Endothelial cell of umbilical vein (primary cell): ENCODE results near the gene TMEM176A. TPM values are rescaled to one million over a fixed set of nuclear protein-coding genes. Genes with fewer than 3 reads are reported as not detected.

Experiments
- BruUV-seq: library from RNA; stranded (reverse); fragments of 400-500 nt; replicated peaks from 2 replicates; lab custom pipeline; 2021; lab: Mats Ljungman, UMichigan
- CTCF ChIA-PET: fragments of 300-600, 350-600 bp; sonication (Branson Sonifier 250); formaldehyde crosslinking; loops from one replicate; lab custom pipeline; 2021; ENCODE audit warnings: antibody characterized with exemption, inconsistent platforms; lab: Charles Lee
- POLR2A ChIA-PET: fragments of 300-600, 350-600 bp; sonication (Branson Sonifier 250); formaldehyde crosslinking; loops from one replicate; lab custom pipeline; 2021; ENCODE audit warnings: antibody characterized with exemption, inconsistent platforms; lab: Charles Lee
- DNase-seq: peaks from one replicate; pipeline ENCODE4 v3.0.0-alpha.2; 2011; ENCODE audit warnings: low read depth, low spot score
- FAIRE-seq: peaks from 2 replicates; lab custom pipeline; 2011; peaks lifted over from hg19 to GRCh38; lab: Jason Lieb, UNC
- H2AFZ ChIP-seq: 2 replicates; pipeline ENCODE4 v1.6.0; 2012; ENCODE audit warnings: low read depth, low read length, control low read depth, inconsistent platforms
- H3K27ac ChIP-seq: 2 replicates; pipeline ENCODE4 v1.5.1; 2011; ENCODE audit warnings: low read depth, mild to moderate bottlenecking, control low read depth, low read length, moderate library complexity; ENCODE audit not compliant: insufficient read depth
- H3K27me3 ChIP-seq, 2 experiments: 2 replicates each; pipeline versions ENCODE4 v1.6.0 to v1.6.1; 2011; ENCODE audit warnings: low read length in 2 of 2, mixed read lengths in 1 of 2; ENCODE audit not compliant: control insufficient read depth in 2 of 2, insufficient read depth in 2 of 2
- H3K36me3 ChIP-seq, 2 experiments: 2 replicates in 1 of 2; 3 replicates in 1 of 2; pipeline ENCODE4 v1.5.1; 2011; ENCODE audit warnings: low read length in 2 of 2, mild to moderate bottlenecking in 1 of 2, moderate library complexity in 1 of 2; ENCODE audit not compliant: control insufficient read depth in 2 of 2, insufficient read depth in 2 of 2; ENCODE audit errors: extremely low read depth in 1 of 2
- H3K4me1 ChIP-seq: 3 replicates; pipeline ENCODE4 v1.5.1; 2011; ENCODE audit warnings: mild to moderate bottlenecking, low read length; ENCODE audit not compliant: control insufficient read depth, insufficient read depth; ENCODE audit errors: extremely low read depth
- H3K4me2 ChIP-seq: 2 replicates; pipeline ENCODE4 v1.6.1; 2011; ENCODE audit warnings: low read length, control low read depth, mixed read lengths; ENCODE audit not compliant: insufficient read depth
- H3K4me3 ChIP-seq, 3 experiments: fragments of 200-600 bp in 1 of 3; sonication (generic), shearing (Covaris generic) in 1 of 3; replicated peaks in 1 of 3; 2 replicates each; pipeline ENCODE4 v1.5.1; 2011 to 2016; ENCODE audit warnings: control low read depth in 3 of 3, low read length in 3 of 3, mild to moderate bottlenecking in 2 of 3, inconsistent platforms in 1 of 3, low read depth in 1 of 3, moderate library complexity in 1 of 3; ENCODE audit not compliant: insufficient read depth in 1 of 3
- H3K79me2 ChIP-seq: 2 replicates; pipeline ENCODE4 v1.6.0; 2012; ENCODE audit warnings: low read length, inconsistent platforms; ENCODE audit not compliant: control insufficient read depth, insufficient read depth
- H3K9ac ChIP-seq: replicated peaks from 2 replicates; pipeline ENCODE3; 2011; ENCODE audit warnings: low read length, control low read depth; ENCODE audit not compliant: insufficient read depth; ENCODE audit errors: extremely low read depth
- H3K9me1 ChIP-seq: replicated peaks from 3 replicates; pipeline ENCODE4 v1.6.0; 2011; ENCODE audit warnings: mild to moderate bottlenecking, low read length; ENCODE audit not compliant: control insufficient read depth, insufficient read depth; ENCODE audit errors: extremely low read depth
- H3K9me3 ChIP-seq: replicated peaks from 2 replicates; pipeline ENCODE4 v1.5.1; 2012; ENCODE audit warnings: low read length, inconsistent platforms; ENCODE audit not compliant: control insufficient read depth, insufficient read depth
- H4K20me1 ChIP-seq: replicated peaks from 2 replicates; pipeline ENCODE3; 2011; ENCODE audit warnings: mild to moderate bottlenecking, low read length; ENCODE audit not compliant: control insufficient read depth, insufficient read depth; ENCODE audit errors: extremely low read depth
- EZH2 ChIP-seq: IDR thresholded peaks from 2 replicates; pipeline ENCODE4 v1.6.1; 2012; ENCODE audit warnings: borderline replicate concordance, low read depth, mild to moderate bottlenecking, moderate library complexity, low read length, inconsistent platforms; ENCODE audit not compliant: severe bottlenecking
- FOS ChIP-seq: IDR thresholded peaks from 2 replicates; pipeline ENCODE4 v1.6.1; 2011; ENCODE audit warnings: mild to moderate bottlenecking, low read length, moderate library complexity, borderline replicate concordance; ENCODE audit not compliant: insufficient read depth
- GATA2 ChIP-seq: IDR thresholded peaks from 2 replicates; pipeline ENCODE4 v1.7.0; 2011; ENCODE audit warnings: low read depth, mild to moderate bottlenecking, moderate library complexity, mixed read lengths, low read length; ENCODE audit not compliant: insufficient read length, insufficient read depth
- JUN ChIP-seq: IDR thresholded peaks from 2 replicates; pipeline ENCODE4 v1.6.1; 2011; ENCODE audit warnings: borderline replicate concordance, low read depth; ENCODE audit not compliant: insufficient read length, insufficient read depth
- MYC ChIP-seq: IDR thresholded peaks from one replicate; pipeline ENCODE4 v1.6.1; 2011; ENCODE audit warnings: mild to moderate bottlenecking, low read depth, low read length
- POLR2A ChIP-seq: IDR thresholded peaks from 2 replicates; pipeline ENCODE4 v1.6.1; 2012; ENCODE audit warnings: low read depth, mild to moderate bottlenecking, control low read depth, low read length
- POLR2AphosphoS5 ChIP-seq: IDR thresholded peaks from 2 replicates; pipeline ENCODE4 v1.6.1; 2012; ENCODE audit warnings: low read depth, mild to moderate bottlenecking, control low read depth, low read length, moderate library complexity; ENCODE audit not compliant: insufficient read depth
- dilution Hi-C: fragments of 300-500 bp; cut with MboI; formaldehyde crosslinking; loops from one replicate; pipeline ENCODE4 v1.15.0; 2019; ENCODE audit warnings: low sequenced_read_pairs; ENCODE audit not compliant: extremely low pct_ligation_motif_present
- intact Hi-C: fragments of 100-400 bp; cut with micrococcal nuclease; formaldehyde crosslinking; loops from one replicate; pipeline ENCODE4 v1.10.0; 2022
- polyA plus RNA-seq, 4 experiments: library from polyadenylated mRNA; depleted of rRNA in 3 of 4; stranded (reverse) in 3 of 4; unstranded in 1 of 4; fragments of >200 nt; gene quantifications; 2 replicates each; pipeline versions ENCODE4 v1.2.1 to v1.2.3, GENCODE V29; 2011 to 2012; ENCODE audit warnings: missing spikeins in 1 of 4
- total RNA-seq: library from RNA; stranded (reverse); gene quantifications from 2 replicates; pipeline ENCODE4 v1.2.3, GENCODE V29; 2021
- TF ChIP-seq, protein P1 (sequence below): IDR thresholded peaks from 2 replicates; pipeline ENCODE4 v1.6.1; 2011; ENCODE audit not compliant: insufficient read depth, insufficient read length
- TF ChIP-seq, protein P2 (sequence below), 2 donors: IDR thresholded peaks; 1 replicate in 1 of 2; 2 replicates in 1 of 2; pipeline ENCODE4 v1.5.1; 2011; ENCODE audit warnings: low read length in 2 of 2, mild to moderate bottlenecking in 2 of 2, moderate library complexity in 2 of 2, control low read depth in 1 of 2, inconsistent platforms in 1 of 2, low read depth in 1 of 2; ENCODE audit not compliant: insufficient read depth in 1 of 2; ENCODE audit errors: extremely low read depth in 1 of 2

Gene TMEM176A
- total and polyA plus RNA-seq, 2 donors (not counting 3 experiments of a cell fraction or from before 2014, with no cell fraction given): not detected

DNA sequence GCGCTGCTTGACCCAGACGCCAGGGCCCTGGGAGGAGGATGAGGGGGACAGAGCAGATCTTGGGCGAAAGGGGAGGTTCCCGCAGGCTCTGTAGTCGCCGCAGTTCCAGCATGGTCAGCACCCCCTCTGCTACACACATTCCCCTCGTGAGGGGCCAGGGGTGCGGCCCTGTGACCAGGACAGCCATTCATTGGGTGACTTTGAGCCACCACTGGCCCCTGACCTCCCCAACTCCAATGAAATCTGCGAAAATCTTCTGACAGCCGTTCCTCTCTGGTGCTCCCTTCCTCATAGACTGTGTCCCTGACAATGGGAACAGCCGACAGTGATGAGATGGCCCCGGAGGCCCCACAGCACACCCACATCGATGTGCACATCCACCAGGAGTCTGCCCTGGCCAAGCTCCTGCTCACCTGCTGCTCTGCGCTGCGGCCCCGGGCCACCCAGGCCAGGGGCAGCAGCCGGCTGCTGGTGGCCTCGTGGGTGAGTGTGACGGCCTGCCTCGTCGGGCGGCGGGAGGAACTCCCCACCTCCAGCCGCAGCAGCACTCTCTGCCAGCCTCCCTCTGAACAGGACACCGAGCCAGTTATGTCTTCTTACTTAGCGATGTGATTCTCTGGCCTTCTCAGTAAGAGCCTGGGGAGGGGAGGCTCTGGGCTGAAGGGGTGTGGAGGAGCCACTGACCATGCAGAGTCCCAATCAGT is 825 bp downstream of the TMEM176A start:
- H3K4me2 ChIP-seq: no peak overlapping the region
- no peak overlapping the region for H3K4me3 ChIP-seq
- no peaks in the 10 kb centered on the region for H4K20me1 ChIP-seq
- H3K79me2 ChIP-seq: no peaks in the 10 kb centered on the region
- H3K27me3 ChIP-seq: peaks cover 44 to 53% of the 10 kb centered on the region in 2 experiments
- no peaks in the 10 kb centered on the region for H3K9me1 ChIP-seq
- H3K9me3 ChIP-seq: no peaks in the 10 kb centered on the region
- intact Hi-C loops: no loop called here
- no peak overlapping the region for H3K9ac ChIP-seq
- FAIRE-seq (no peak), DNase-seq (no peak)
- ChIA-PET CTCF (no interaction called here), POLR2A (no interaction called here)
- no peaks in the 10 kb centered on the region for H3K4me1 ChIP-seq
- H3K27ac ChIP-seq: no peak overlapping the region
- dilution Hi-C loops: no loop called here
- TF ChIP-seq, protein P1, sequence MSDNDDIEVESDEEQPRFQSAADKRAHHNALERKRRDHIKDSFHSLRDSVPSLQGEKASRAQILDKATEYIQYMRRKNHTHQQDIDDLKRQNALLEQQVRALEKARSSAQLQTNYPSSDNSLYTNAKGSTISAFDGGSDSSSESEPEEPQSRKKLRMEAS: no peak
- TF ChIP-seq EZH2 (no peak), POLR2A (no peak), MYC (no peak), POLR2AphosphoS5 (no peak), GATA2 (no peak), FOS (no peak), JUN (no peak)
- TF ChIP-seq, protein P2, sequence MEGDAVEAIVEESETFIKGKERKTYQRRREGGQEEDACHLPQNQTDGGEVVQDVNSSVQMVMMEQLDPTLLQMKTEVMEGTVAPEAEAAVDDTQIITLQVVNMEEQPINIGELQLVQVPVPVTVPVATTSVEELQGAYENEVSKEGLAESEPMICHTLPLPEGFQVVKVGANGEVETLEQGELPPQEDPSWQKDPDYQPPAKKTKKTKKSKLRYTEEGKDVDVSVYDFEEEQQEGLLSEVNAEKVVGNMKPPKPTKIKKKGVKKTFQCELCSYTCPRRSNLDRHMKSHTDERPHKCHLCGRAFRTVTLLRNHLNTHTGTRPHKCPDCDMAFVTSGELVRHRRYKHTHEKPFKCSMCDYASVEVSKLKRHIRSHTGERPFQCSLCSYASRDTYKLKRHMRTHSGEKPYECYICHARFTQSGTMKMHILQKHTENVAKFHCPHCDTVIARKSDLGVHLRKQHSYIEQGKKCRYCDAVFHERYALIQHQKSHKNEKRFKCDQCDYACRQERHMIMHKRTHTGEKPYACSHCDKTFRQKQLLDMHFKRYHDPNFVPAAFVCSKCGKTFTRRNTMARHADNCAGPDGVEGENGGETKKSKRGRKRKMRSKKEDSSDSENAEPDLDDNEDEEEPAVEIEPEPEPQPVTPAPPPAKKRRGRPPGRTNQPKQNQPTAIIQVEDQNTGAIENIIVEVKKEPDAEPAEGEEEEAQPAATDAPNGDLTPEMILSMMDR (IDR thresholded peaks at IDR 0.05; ENCODE audit: extremely low read depth in 1 of 2, insufficient read depth in 1 of 2, low read depth in 1 of 2, low read length in 2 of 2): no peak
- H2AFZ ChIP-seq: no peak overlapping the region
- no TSS peak for BruUV-seq
- H3K36me3 ChIP-seq: no peaks in the 10 kb centered on the region
